ENCODE results near the gene ARHGAP28.

The ARHGAP28 gene

DNA sequence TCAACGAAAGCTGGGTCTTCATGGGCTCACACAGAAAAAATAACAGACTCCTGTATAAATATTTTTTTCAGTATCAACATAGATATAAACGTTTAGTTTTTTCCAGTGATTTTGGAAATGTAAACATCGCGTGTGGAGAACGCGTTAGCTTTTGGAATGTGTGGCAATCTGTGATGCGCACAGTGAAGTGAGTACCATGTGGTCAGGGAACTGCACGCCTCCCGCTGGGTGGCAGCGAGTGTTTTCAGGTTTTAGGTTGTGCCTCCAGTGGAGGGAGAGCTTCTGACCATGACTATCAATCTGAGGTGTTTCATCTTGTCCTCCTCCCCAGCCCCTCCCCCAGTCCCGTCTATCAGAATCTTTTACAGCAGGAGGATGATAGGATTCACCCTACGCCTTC, 127.8 kb downstream of the ARHGAP28 start:
- H3K36me3 ChIP-seq (replicated peaks) = no peaks in the 10 kb centered on the region

DNA sequence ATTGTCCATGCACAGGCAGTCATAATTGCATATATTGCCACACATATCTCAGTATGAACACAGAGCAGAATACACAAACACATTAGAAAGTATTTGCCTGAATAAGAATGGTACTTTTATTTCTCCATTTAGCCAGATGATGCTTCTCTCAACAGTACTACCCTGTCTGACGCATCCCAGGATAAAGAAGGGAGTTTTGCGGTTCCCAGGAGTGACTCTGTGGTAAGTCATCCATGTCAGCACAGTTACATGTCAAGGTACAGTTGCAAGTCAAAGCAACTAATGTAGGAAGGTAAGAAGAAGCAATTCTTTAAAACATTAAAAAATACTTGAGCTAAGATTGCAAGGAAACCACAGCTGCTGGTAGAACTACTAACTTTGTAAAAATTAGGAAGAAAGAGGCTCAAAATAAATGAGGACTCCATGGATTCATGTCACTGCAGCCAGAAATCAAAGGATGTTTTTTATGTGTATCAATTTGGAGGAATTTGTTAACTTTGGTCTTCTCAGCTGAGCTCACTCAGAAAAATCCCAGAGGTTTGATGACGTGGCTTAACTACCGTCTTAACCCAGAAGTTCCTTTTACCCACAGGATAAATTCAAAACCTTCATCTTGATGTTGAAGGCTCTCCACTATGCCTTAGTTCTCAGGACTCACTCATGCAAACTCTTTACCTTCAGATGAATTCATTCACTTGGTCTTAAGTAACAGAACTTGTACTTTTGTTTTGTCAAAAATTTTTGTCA, 130.3 kb downstream of the ARHGAP28 start:
- no peak overlapping the region for H3K4me3 ChIP-seq
- no peak for DNase-seq (ENCODE audit: low spot score in 2 of 2)
- in situ Hi-C loops (cut with MboI; ENCODE audit: low sequenced_read_pairs) = no loop called here
- H3K9me3 ChIP-seq = no peaks in the 10 kb centered on the region
- H3K36me3 ChIP-seq (replicated peaks) = no peaks in the 10 kb centered on the region
- H3K4me1 ChIP-seq = no peaks in the 10 kb centered on the region
- no peaks in the 10 kb centered on the region for H3K27me3 ChIP-seq (ENCODE audit: low read depth)

More for the DNA sequence above, 127.8 kb downstream of the ARHGAP28 start:
- Histone ChIP-seq H3K4me3 (no peak overlapping the region), H3K9me3 (no peaks in the 10 kb centered on the region), H3K4me1 (no peaks in the 10 kb centered on the region), H3K27me3 (ENCODE audit: low read depth) (no peaks in the 10 kb centered on the region)
- in situ Hi-C loops (cut with MboI; ENCODE audit: low sequenced_read_pairs) = no loop called here
- DNase-seq (ENCODE audit: low spot score in 2 of 2) = no peak

DNA sequence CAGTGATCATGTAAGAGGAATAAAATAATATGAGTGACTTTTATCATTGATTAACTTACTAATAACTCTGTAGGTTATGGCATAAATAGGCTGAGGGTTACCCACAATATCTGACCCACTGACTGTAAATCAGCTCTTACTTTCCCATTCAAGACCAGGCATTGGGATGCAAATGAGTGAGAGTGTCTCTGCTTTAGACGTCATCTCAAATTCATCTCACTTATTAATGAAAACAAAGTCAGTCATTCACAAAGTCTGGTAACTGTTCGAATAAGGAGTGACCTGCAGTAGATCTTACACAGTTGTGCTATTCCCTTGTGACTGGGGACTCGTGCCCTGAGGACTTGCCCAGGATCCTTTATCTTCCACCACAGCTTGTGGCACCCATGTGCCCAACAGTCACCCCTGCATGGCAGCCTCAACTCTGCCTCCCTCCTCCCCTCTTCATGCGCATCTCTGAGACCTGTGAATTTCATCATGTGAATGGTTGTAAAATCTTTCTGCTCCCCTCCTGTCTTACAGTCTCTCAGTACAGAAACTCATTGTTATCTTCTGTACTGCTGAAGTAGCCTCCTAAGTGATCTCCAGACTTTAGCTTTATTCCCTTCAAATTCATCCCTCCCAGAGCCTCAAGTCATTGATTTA, 131.4 kb downstream of the ARHGAP28 start:
- no peaks in the 10 kb centered on the region for H3K36me3 ChIP-seq (replicated peaks)
- no peaks in the 10 kb centered on the region for H3K27me3 ChIP-seq (ENCODE audit: low read depth)
- in situ Hi-C loops (cut with MboI; ENCODE audit: low sequenced_read_pairs) = no loop called here
- H3K4me1 ChIP-seq = no peaks in the 10 kb centered on the region
- no peak for DNase-seq (ENCODE audit: low spot score in 2 of 2)
- H3K4me3 ChIP-seq = no peak overlapping the region
- no peaks in the 10 kb centered on the region for H3K9me3 ChIP-seq

DNA sequence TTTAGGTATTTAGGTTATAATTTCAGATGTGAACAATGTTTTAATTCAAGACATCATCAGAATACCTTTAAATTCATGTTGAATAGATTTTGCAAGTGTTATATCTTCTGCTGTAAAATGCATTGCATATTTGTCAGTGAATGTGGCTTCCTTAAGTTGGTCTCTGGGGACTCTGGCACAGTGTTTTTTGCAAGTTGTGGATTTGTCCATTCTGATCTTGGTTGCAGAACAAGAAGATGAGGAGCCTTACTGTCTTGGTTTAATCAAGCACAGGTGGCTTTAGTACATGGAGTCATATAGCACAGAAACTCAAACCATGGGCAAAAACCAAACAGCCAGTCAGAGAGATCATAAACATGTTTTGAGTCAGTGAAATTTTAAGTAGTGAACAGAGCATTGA, 135.7 kb downstream of the ARHGAP28 start:
- Histone ChIP-seq H3K4me3 (no peak overlapping the region), H3K27me3 (ENCODE audit: low read depth) (no peaks in the 10 kb centered on the region), H3K4me1 (no peaks in the 10 kb centered on the region), H3K36me3 (replicated peaks) (no peaks in the 10 kb centered on the region), H3K9me3 (no peaks in the 10 kb centered on the region)
- in situ Hi-C loops (cut with MboI; ENCODE audit: low sequenced_read_pairs) = no loop called here
- no peak for DNase-seq (ENCODE audit: low spot score in 2 of 2)

DNA sequence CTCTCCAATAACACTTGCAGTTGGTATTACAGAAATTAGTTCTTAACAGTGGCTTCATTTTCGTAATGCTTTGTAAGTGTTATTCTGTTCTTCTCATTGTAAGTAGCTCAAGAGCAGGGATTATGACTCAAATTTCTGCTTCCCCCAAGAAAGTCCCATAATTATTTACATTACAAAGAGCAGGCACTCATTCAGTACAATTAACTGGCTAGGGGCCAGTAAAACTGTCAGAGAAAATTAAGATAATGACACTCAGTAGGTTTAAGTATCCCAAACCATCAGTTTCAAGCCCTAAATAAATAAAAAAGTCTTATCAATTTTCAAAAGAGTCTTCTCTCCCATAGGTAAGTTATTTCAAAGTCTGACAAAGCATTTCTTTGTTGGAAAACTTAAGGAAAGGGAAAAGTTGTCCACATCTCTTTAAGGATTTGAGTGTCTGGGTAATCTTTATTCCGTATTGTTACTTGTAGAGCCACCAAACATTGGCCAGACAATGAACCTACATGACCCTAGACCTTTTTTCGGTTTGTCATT, 137.1 kb downstream of the ARHGAP28 start:
- H3K4me3 ChIP-seq = no peak overlapping the region
- DNase-seq (ENCODE audit: low spot score in 2 of 2) = no peak
- no peaks in the 10 kb centered on the region for H3K27me3 ChIP-seq (ENCODE audit: low read depth)
- H3K9me3 ChIP-seq = no peaks in the 10 kb centered on the region
- in situ Hi-C loops (cut with MboI; ENCODE audit: low sequenced_read_pairs) = no loop called here
- no peaks in the 10 kb centered on the region for H3K36me3 ChIP-seq (replicated peaks)
- H3K4me1 ChIP-seq = no peaks in the 10 kb centered on the region

DNA sequence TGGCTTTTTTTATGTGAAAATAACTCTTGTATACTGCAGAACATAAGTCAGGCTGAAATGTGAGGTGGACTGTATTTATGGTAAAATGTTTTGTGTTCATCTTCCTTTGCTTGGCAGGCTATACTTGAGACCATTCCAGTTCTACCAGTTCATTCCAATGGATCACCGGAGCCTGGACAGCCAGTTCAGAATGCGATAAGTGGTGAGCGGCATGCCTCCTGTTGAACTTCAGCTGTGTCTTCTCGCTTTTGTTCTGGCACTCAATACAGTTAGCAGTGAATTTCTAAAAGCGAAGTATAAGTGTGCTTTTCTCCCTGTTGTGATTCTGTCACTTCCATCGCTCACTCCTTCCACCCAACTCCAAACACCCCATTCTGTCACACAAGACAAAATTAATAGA, 138.5 kb downstream of the ARHGAP28 start:
- Histone ChIP-seq H3K9me3 (no peaks in the 10 kb centered on the region), H3K27me3 (ENCODE audit: low read depth) (no peaks in the 10 kb centered on the region), H3K4me3 (no peak overlapping the region), H3K36me3 (replicated peaks) (no peaks in the 10 kb centered on the region), H3K4me1 (no peaks in the 10 kb centered on the region)
- in situ Hi-C loops (cut with MboI; ENCODE audit: low sequenced_read_pairs) = no loop called here
- DNase-seq (ENCODE audit: low spot score in 2 of 2) = no peak

DNA sequence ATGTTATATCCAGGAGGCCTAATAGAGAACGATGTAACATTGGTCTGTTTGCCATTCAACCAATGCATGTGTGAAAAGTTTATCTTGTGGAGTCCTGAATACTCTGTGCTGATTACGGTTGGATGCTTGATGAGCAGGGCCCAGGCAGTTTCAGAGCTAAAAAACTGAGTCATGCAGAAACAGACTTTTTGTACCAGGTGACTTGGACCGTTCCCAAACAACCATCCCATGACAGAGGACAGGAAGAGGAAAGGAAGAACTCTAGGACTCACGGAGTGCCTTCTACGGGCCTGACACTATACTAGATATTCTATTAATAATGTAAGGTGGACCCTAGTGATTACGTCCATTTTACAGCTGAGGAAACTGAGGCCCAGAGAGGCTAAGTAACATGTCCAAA, 142.1 kb downstream of the ARHGAP28 start:
- no peak for DNase-seq (ENCODE audit: low spot score in 2 of 2)
- no peaks in the 10 kb centered on the region for H3K4me1 ChIP-seq
- H3K9me3 ChIP-seq = no peaks in the 10 kb centered on the region
- H3K4me3 ChIP-seq = no peak overlapping the region
- in situ Hi-C loops (cut with MboI; ENCODE audit: low sequenced_read_pairs) = no loop called here
- H3K36me3 ChIP-seq (replicated peaks) = no peaks in the 10 kb centered on the region
- no peaks in the 10 kb centered on the region for H3K27me3 ChIP-seq (ENCODE audit: low read depth)

DNA sequence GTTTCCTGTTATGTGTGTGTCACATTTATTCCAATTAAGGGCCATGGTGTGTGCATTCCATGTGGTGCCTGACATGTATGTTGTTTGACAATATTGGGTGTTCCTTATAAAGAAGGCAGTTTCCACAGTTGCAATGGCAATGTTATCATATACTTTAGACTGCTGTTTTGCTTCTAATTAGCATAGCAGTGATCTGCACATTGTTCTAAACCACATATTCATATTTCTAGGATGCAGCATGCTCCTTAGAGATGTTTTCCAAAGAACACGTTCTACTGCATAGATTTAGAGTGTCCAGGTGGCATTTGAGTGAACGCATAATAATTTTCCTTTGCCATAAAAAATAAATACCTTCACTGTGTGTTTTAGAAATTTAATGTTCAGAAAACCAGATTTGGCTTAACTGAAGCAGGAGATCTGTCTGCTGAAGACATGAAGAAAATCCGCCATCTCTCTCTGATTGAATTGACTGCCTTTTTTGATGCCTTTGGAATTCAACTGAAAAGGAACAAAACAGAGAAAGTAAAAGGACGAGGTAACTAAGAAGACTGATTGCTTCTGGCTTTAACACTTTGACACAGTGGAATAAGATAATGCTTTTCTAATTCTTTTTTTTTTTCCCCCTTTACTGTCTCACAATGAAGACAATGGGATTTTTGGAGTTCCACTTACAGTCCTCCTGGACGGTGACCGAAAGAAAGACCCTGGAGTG, 143.7 kb downstream of the ARHGAP28 start:
- H3K4me1 ChIP-seq = no peaks in the 10 kb centered on the region
- no peaks in the 10 kb centered on the region for H3K9me3 ChIP-seq
- in situ Hi-C loops (cut with MboI; ENCODE audit: low sequenced_read_pairs) = no loop called here
- H3K4me3 ChIP-seq = no peak overlapping the region
- no peak for DNase-seq (ENCODE audit: low spot score in 2 of 2)
- no peaks in the 10 kb centered on the region for H3K27me3 ChIP-seq (ENCODE audit: low read depth)
- H3K36me3 ChIP-seq (replicated peaks) = no peaks in the 10 kb centered on the region

DNA sequence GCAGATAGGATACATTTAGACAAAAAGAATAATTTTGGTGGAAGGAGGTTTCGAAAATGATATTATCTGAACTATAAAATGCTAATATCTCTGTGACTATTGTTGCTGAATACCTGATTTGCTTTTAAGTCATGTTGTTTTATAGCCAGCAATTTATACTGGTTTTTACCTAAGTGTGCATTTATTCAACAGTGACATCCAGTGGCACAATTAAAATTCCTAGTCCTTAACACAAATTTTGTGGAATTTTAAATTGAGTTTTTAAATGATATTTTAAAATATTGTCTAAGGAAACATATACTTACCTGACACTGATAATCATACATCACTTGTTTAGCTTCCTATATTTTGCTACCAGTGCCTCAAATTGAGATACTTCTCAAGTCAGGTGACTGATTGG, 144.8 kb downstream of the ARHGAP28 start:
- Histone ChIP-seq H3K9me3 (no peaks in the 10 kb centered on the region), H3K36me3 (replicated peaks) (no peaks in the 10 kb centered on the region), H3K4me1 (no peaks in the 10 kb centered on the region), H3K4me3 (no peak overlapping the region), H3K27me3 (ENCODE audit: low read depth) (no peaks in the 10 kb centered on the region)
- in situ Hi-C loops (cut with MboI; ENCODE audit: low sequenced_read_pairs) = no loop called here
- no peak for DNase-seq (ENCODE audit: low spot score in 2 of 2)

DNA sequence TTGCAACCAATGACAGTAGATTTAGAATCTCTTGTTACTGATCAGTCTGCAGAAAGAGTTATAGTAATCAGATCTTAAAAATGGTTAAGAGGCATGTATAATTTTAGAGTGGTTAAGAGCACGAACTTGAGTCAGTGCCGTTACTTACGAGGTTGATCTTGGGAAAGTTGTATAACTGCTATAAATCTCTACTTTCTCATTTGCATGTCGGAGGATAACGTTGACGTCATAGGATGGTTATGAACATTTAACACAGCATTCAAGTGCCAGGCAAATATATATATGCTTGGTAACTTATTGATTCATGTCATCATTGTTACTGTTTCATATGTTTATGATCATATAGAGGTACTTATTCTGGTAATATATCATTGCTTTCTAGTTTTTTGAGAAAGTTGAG, 146.2 kb downstream of the ARHGAP28 start:
- Histone ChIP-seq H3K9me3 (no peaks in the 10 kb centered on the region), H3K27me3 (ENCODE audit: low read depth) (no peaks in the 10 kb centered on the region), H3K4me1 (no peaks in the 10 kb centered on the region), H3K36me3 (replicated peaks) (no peaks in the 10 kb centered on the region), H3K4me3 (no peak overlapping the region)
- DNase-seq (ENCODE audit: low spot score in 2 of 2) = no peak
- in situ Hi-C loops (cut with MboI; ENCODE audit: low sequenced_read_pairs) = no loop called here

DNA sequence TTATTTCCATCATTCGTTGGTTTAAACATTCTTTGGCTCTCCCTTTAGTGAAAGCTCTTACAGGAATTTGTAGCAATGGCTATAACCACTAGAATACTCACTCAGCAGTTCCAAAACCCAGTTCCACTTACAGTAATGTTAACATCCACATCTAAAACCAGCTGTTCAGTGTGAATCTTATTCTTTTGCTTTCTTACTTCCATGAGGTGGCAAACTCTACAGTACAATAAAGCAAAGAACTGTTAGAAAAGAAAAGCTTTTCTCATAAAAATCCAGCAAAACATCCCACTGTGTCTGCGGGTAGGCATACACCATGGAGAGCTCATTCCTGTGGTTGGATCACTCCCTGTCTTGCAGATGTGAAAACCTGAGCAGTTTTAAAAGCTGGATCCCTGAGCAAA, 147.1 kb downstream of the ARHGAP28 start:
- no peaks in the 10 kb centered on the region for H3K27me3 ChIP-seq (ENCODE audit: low read depth)

DNA sequence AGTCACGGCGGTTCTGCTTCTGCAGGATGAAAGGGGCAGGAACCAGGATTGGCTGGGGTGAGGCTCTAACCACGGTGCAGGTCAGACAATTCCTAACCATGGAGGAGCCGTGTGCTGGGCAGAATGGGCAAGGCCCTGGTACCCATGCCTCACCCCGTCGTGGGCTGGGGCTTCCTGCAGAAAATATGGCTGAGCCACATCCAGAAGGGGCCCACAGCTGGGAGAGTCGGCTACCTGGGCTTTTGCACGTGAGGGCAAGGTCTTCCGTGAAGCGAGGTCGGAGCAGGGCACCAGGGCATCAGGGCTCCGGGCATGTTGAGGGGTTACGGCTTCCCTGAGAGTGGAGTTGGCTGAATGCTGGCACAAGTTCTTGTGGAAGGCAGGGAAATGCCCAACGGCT, 147.8 kb downstream of the ARHGAP28 start:
- Histone ChIP-seq H3K27me3 (ENCODE audit: low read depth) (no peaks in the 10 kb centered on the region), H3K4me3 (no peak overlapping the region), H3K9me3 (no peaks in the 10 kb centered on the region), H3K36me3 (replicated peaks) (no peaks in the 10 kb centered on the region), H3K4me1 (no peaks in the 10 kb centered on the region)
- in situ Hi-C loops (cut with MboI; ENCODE audit: low sequenced_read_pairs) = no loop called here
- no peak for DNase-seq (ENCODE audit: low spot score in 2 of 2)

More for the DNA sequence above, 147.1 kb downstream of the ARHGAP28 start:
- Histone ChIP-seq H3K4me1 (no peaks in the 10 kb centered on the region), H3K36me3 (replicated peaks) (no peaks in the 10 kb centered on the region), H3K9me3 (no peaks in the 10 kb centered on the region), H3K4me3 (no peak overlapping the region)
- DNase-seq (ENCODE audit: low spot score in 2 of 2) = no peak
- in situ Hi-C loops (cut with MboI; ENCODE audit: low sequenced_read_pairs) = no loop called here

DNA sequence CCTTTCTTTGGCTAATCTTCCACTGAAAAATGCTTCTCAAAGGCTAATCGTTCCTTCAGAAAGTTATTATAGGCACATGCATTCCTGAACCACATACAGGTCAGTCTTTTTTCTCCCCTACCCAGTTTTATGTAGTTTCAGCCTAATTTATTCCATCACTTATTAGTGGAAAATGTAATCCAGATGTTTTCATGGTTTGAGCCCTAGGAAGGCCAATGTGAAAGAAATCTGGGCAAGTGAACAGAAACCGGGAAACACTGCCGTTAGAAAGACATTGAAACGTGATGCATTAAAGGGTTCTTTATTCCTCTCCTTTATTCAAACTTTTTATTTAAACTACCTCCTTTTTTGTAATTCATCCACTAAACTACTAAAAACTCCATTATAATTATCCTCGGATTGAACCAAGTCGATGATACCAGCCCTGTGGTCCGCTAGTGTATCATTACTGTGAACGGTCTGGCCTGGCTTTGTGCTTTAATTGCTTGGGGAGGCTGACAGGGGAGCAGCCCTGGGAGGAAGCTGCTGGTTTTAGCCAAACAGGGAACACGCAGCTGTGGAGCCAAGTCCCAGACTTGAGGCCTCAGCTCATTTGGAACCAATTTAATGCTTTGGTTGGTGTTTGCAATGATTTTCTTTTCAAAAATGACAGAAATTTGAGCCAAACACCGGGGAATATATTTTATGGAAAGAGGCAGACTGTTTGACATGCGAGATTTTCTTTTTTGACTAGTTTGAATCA, 149.2 kb downstream of the ARHGAP28 start:
- in situ Hi-C loops (cut with MboI; ENCODE audit: low sequenced_read_pairs) = no loop called here
- no peaks in the 10 kb centered on the region for H3K36me3 ChIP-seq (replicated peaks)

More for the DNA sequence above, 149.2 kb downstream of the ARHGAP28 start:
- Histone ChIP-seq H3K9me3 (no peaks in the 10 kb centered on the region), H3K4me1 (no peaks in the 10 kb centered on the region), H3K27me3 (ENCODE audit: low read depth) (no peaks in the 10 kb centered on the region), H3K4me3 (no peak overlapping the region)
- DNase-seq (ENCODE audit: low spot score in 2 of 2) = no peak
